ENCODE results near the gene AP5S1.

Gene AP5S1

GRCh38 chr20:3794701-3795420 lies 25.5 kb upstream of the AP5S1 start:
- DNase-seq, result no peak

DNA sequence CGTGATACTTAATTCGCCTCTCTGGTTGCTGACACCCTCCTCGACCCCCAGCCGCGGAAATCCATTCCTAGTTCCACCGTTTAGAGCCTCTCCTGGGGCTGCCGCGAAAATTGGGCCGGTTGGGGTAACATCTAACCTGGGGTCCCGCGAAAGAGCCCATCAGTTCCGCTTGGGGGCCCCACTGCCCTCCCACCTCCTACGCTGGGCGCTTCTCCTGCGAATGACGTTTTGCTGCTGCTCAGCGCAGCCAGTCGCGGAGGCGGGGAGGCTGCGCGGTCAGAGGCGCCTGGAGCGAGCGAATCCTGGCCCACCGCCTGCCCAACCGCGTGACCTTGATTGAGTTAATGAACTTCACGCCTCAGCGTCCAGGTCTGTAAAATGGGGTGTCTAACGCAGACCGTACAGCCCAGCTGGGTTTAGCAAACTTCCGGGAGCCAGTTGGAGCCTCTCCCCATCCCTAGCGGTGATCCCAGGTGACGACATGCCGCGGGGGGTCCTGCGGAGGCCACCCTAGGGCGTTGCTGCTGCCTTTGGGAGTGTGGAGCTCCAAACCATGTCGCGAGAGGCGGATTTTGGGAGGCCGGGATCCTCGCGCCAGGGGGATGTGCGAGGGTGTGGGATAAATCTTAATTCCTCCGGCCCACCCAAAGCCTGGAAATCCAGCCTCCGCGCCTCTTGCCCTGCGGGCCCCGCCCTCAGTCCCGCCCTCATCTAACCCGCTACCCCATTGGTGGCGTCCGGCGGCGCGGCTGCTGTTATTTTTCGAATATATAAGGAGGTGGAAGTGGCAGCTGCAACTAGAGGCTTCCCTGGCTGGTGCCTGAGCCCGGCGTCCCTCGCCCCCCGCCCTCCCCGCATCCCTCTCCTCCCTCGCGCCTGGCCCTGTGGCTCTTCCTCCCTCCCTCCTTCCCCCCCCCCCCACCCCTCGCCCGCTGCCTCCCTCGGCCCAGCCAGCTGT lies 24.6 kb upstream of the AP5S1 start, which contains the start of gene CDC25B:
Gene CDC25B, plus strand, starts transcription at position 800 of the 958 bp plus-strand sequence. CDS start 222 bp downstream, outside the sequence.
- DNase-seq, result peak; percentile 82

DNA sequence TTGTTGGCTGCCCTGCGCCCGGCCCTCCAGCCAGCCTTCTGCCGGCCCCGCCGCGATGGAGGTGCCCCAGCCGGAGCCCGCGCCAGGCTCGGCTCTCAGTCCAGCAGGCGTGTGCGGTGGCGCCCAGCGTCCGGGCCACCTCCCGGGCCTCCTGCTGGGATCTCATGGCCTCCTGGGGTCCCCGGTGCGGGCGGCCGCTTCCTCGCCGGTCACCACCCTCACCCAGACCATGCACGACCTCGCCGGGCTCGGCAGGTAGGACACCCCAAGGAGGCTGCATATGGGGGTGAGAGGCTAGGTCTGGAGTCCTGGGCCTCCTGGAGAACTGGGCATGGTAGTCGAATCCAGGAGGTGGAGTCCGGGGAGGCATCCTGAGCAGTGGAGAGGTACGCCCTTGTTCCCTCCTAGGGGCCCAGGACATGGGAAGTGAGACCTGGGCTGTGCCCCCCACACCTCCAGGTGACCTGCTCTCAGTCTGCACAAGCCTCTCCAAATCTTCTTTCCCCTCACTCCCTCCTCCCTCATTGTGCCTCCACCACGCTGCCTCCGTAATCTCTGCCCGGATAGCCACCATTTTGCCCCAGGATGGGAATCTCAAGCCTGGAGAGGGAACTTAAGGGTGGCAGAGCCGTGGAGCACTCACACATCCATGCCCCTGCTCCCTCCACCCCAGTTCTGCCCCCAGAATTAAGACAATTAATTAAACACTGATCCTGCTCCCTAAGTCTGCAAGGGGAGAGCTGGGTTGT lies 23.7 kb upstream of the AP5S1 start:
- no peak for DNase-seq

DNA sequence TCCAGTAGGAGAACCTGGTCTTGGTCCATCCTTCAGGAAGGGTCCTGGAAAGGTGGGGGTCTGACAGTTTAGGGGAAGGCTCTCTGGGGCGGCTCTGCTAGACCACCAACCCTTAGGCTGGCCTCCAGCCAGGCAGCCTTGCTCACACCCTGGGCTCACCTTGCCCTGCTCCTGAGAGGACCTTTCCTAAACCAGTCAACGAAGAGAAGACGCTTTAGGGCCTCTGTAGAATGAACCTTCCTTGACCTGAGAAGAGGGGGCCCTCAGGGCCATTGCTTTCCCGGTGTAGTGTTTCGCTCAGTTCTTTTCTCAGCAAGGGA lies 23.2 kb upstream of the AP5S1 start:
- DNase-seq, result no peak

GRCh38 chr20:3797592-3798372 lies 22.6 kb upstream of the AP5S1 start:
- DNase-seq, result no peak

DNA sequence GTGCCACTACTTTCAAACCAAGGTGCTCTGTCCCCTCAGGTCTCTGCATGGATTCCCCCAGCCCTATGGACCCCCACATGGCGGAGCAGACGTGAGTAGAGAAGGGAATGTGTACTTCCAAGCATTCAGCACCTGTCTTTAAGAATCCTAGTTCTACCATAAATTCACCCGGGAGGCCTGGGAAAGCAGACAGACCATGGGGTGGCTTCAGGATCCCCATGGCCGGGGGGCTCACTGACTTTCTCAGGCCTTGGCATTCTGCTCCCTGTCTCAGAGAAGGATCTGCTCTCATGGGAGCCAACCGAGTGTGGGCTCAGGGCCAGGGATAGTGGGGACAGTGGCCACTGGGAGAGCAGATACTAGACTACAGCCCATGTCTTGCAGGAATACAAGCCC lies 22.0 kb upstream of the AP5S1 start:
- no peak for DNase-seq

DNA sequence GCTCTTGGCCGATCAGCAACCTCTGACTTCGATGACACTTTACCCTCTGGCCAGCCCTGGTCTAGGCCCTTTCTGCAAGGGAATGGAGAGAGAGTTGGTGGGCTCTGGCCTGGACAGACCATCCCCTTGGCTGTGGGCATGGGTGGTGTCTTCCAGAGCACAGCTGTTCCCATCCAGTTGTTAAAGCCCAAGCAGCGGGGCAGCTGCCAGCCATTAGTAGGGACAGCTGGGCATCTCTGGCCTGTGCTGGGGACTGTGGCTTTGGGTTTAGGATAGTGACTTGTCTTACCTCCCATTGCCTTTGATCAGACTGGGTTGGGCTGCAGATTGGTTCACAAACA lies 21.5 kb upstream of the AP5S1 start:
- no peak for DNase-seq

DNA sequence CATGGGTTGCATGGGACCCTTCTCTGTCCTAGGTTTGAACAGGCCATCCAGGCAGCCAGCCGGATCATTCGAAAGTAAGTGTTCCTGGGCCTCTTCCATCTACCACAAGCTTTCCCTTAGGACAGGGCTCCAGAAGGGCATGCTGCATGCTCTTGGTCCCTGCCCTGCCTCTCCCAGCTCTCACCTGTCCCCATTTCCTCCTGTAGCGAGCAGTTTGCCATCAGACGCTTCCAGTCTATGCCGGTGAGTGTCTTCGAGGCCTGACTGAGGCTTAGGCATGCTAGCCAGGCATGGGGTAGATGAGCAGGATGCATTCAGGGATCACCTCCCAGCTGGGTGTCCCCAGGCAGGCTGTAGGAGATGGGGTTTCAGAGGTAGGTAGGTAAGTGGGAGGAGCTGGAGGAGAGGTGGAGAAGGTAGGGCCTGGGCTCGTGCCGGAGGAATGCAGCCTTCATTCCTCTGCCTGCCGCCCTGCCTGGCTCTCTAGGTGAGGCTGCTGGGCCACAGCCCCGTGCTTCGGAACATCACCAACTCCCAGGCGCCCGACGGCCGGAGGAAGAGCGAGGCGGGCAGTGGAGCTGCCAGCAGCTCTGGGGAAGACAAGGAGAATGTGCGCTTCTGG lies 20.0 kb upstream of the AP5S1 start:
- DNase-seq, result no peak

GRCh38 chr20:3800878-3801260 lies 19.5 kb upstream of the AP5S1 start:
- DNase-seq, result no peak

DNA sequence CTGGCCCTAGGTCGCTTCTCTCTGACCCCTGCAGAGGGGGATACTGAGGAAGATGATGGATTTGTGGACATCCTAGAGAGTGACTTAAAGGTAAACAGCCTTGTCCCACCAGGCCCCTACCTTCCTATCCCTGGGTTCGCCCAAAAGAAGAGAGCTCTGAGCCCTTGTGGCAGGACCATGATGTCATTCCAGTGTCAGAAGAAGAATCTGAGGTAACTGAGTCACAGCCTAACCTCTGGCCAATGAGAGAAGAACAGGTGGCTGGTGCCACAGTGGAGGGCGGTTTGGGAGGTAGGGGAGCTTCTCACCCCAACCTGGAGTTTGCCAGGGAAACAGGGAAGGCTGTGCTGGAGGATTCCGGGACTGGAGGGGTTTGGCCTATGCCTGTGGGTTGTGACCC lies 19.0 kb upstream of the AP5S1 start:
- no peak for DNase-seq

- DNase-seq, result no peak
Measured at GRCh38 chr20:3801846-3802245, 18.5 kb upstream of the AP5S1 start.

DNA sequence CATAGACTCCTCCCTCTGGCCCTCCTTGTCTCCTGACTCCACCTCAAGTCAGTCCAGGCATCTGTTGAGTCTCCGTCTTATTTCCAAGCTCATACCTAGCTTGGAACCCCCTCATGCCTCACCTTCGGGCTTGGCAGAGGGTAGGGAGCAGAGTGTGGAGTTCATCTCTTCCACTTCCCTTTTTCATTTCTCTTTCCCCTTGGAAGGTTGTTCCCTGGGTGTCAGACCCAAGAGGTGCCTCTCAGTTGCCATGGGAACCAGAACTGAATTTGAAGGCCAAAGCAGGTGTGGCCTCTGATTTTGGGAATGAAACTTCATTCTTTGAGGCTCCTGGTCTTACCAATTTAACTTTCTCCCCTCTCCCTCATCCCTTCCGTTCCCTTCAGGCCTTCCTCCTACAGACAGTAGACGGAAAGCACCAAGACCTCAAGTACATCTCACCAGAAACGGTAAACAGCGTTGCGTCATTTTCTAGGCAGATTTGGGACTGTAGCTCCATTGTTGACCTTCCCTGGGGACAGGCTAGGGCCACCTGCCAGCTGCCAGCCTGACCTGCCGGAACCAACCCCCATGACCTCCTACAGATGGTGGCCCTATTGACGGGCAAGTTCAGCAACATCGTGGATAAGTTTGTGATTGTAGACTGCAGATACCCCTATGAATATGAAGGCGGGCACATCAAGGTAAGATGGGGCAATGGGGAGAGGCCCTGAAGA lies 17.7 kb upstream of the AP5S1 start:
- no peak for DNase-seq

DNA sequence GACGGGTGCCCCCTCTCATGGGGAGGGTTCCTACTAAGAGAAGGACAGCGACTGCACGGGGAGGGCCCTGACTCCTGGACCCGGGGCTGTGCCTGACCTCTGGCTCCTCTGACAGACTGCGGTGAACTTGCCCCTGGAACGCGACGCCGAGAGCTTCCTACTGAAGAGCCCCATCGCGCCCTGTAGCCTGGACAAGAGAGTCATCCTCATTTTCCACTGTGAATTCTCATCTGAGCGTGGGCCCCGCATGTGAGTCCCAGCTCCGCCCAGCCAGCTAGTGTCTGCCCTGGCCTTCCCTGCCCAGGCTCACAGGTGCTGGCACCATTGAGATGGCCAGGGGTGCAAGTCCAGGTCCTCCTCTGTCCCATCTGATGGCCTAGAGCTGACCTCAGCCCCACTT lies 17.1 kb upstream of the AP5S1 start:
- no peak for DNase-seq

DNA sequence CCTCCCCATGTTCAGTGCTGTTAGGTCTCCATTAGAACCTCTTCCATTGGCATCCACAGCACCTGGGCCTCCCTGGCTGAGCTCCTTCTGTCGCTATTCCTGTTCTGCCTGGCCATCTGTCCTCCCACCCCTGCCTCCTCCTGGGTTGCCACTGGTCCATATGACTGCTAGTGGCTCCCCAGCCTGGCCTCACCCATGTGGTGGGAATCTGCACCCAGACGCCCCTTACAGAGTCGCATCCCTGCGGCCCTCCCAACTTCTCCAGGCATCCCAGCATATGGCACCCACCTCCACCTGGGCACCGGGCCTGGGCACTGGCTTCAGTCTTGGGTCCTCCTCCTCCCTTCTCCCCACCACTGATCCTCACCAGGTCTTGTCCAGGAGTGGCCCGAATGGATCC lies 16.5 kb upstream of the AP5S1 start:
- DNase-seq, result no peak

DNA sequence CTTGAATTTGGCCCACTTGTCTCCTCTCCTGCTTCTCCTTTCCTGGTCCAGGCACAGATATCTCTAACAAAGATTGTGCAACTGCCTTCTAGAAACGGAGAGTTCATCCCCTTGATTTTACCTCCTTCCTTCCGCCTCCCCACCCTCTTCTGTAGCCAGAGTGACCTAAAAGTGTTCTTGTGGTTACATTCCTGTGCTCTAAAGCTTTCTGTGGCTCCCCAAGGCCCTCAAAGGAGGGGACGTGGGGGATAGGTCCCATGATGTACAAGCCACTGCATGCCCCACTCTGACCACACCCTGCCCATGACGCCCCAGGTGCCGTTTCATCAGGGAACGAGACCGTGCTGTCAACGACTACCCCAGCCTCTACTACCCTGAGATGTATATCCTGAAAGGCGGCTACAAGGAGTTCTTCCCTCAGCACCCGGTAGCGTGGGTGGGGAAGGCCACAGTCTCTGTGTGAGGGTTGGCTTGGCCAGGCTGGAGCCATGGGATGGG lies 16.0 kb upstream of the AP5S1 start:
- no peak for DNase-seq

GRCh38 chr20:3804781-3805180 lies 15.6 kb upstream of the AP5S1 start:
- DNase-seq, result no peak

DNA sequence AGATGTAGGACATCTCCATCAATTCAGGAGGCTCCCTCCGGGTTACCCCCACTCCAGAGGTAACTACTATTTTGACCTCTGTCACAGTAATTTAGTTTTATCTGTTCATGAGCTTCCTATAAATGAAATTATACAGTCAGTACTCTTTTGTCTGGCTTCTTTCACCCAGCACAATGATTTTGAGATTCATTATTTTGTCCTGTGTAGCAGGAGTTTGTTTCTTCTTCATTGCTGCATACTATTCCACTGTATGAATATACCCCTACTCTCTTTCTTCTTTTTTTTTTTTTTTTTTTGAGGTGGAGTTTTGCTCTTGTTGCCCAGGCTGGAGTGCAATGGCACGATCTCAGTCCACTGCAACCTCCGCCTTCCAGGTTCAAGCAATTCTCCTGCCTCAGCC lies 11.8 kb upstream of the AP5S1 start:
- DNase-seq, result no peak

GRCh38 chr20:3811467-3812258 lies 8.7 kb upstream of the AP5S1 start:
- DNase-seq, result peak; percentile 88

- no peak for DNase-seq
Measured at GRCh38 chr20:3812259-3812681, 8.1 kb upstream of the AP5S1 start.
